ENCODE measurements around the gene KLHL30.

GRCh38 chr2:238152771-238153688 is 14.6 kb downstream of the KLHL30 start:
- TF ChIP-seq EZH2phosphoT487 (IDR thresholded peaks at IDR 0.05; ENCODE audit: low read length) (no peak), CTCF (IDR thresholded peaks at IDR 0.05; ENCODE audit: low read length) (peak; percentile 24; the same call in 1 of the 2 replicates)
